GM12801 (cell line): Measurements from ENCODE around the gene MPPED1.

Source experiments
- CTCF ChIP-seq: IDR thresholded peaks from one replicate; pipeline ENCODE4 v1.5.1; 2011; ENCODE audit warnings: control low read depth; ENCODE audit not compliant: insufficient read length; ENCODE audit errors: extremely low read depth

The MPPED1 gene

GRCh38 chr22:43448048-43448447 lies 36.2 kb downstream of the MPPED1 start:
- TF ChIP-seq CTCF = no peak

GRCh38 chr22:43449205-43449830 lies 37.5 kb downstream of the MPPED1 start:
- TF ChIP-seq CTCF = no peak

GRCh38 chr22:43449831-43450225 lies 38.0 kb downstream of the MPPED1 start:
- no peak for TF ChIP-seq CTCF

GRCh38 chr22:43451371-43452050 lies 39.7 kb downstream of the MPPED1 start:
- no peak for TF ChIP-seq CTCF

- TF ChIP-seq CTCF = no peak
Observed at GRCh38 chr22:43455846-43456245, 44.0 kb downstream of the MPPED1 start.

GRCh38 chr22:43457002-43457401 lies 45.2 kb downstream of the MPPED1 start:
- TF ChIP-seq CTCF = no peak

GRCh38 chr22:43462701-43463100 lies 50.9 kb downstream of the MPPED1 start:
- TF ChIP-seq CTCF = no peak

- no peak for TF ChIP-seq CTCF
Observed at GRCh38 chr22:43464809-43465208, 53.0 kb downstream of the MPPED1 start.
